ENCODE measurements around the gene CLCN3. TPM values are rescaled to one million over a fixed set of nuclear protein-coding genes. Genes with fewer than 3 reads are reported as not detected.
A peak's percentile ranks its signal among the peaks of the same experiment; 100 is the strongest.
"Not testable (repeated sequence)": the region's sequence is repeated elsewhere in the genome, so short reads cannot be mapped to it uniquely, and the experiment has no call there.

The CLCN3 gene
- total and polyA plus RNA-seq, 4 donors = 66.6 to 147 (median 105) TPM

GRCh38 chr4:169616846-169617245, 3.5 kb upstream of the CLCN3 start:
- Histone ChIP-seq H3K27me3 (ENCODE audit: control insufficient read depth, insufficient read depth, low read length) (no peaks in the 10 kb centered on the region), H3K27ac (ENCODE audit: low read depth, low read length) (no peak overlapping the region), H3K4me1 (ENCODE audit: control insufficient read depth, insufficient read depth, low read length) (no peaks in the 10 kb centered on the region), H3K4me3 (ENCODE audit: low read depth, low read length) (no peak overlapping the region), H3K9me3 (ENCODE audit: control insufficient read depth, insufficient read depth, low read length) (no peaks in the 10 kb centered on the region), H3K36me3 (ENCODE audit: control insufficient read depth, insufficient read depth, low read length) (no peaks in the 10 kb centered on the region)
- DNase-seq (ENCODE audit: low read depth in 4 of 6, low spot score in 6 of 6) = no peak

- Histone ChIP-seq H3K9me3 (ENCODE audit: control insufficient read depth, insufficient read depth, low read length) (no peaks in the 10 kb centered on the region), H3K4me3 (ENCODE audit: low read depth, low read length) (no peak overlapping the region), H3K27ac (ENCODE audit: low read depth, low read length) (no peak overlapping the region), H3K4me1 (ENCODE audit: control insufficient read depth, insufficient read depth, low read length) (no peaks in the 10 kb centered on the region), H3K27me3 (ENCODE audit: control insufficient read depth, insufficient read depth, low read length) (no peaks in the 10 kb centered on the region), H3K36me3 (ENCODE audit: control insufficient read depth, insufficient read depth, low read length) (no peaks in the 10 kb centered on the region)
- DNase-seq (ENCODE audit: low read depth in 4 of 6, low spot score in 6 of 6) = no peak
- WGBS (ENCODE audit: insufficient coverage) = no CpG with 5 or more reads among the region's 2 CpGs
These were observed 3.1 kb upstream of the CLCN3 start for GRCh38 chr4:169617306-169617705.

GRCh38 chr4:169618286-169618685, 2.1 kb upstream of the CLCN3 start:
- H3K4me1 ChIP-seq (ENCODE audit: control insufficient read depth, insufficient read depth, low read length) = no peaks in the 10 kb centered on the region
- H3K36me3 ChIP-seq (ENCODE audit: control insufficient read depth, insufficient read depth, low read length) = no peaks in the 10 kb centered on the region
- no peaks in the 10 kb centered on the region for H3K9me3 ChIP-seq (ENCODE audit: control insufficient read depth, insufficient read depth, low read length)
- H3K4me3 ChIP-seq (ENCODE audit: low read depth, low read length) = no peak overlapping the region
- no peak overlapping the region for H3K27ac ChIP-seq (ENCODE audit: low read depth, low read length)
- no peaks in the 10 kb centered on the region for H3K27me3 ChIP-seq (ENCODE audit: control insufficient read depth, insufficient read depth, low read length)
- DNase-seq (ENCODE audit: low read depth in 4 of 6, low spot score in 6 of 6) = no peak
- 89% methylated on average over 3 of the region's 3 CpGs for WGBS (ENCODE audit: insufficient coverage)

GRCh38 chr4:169618986-169619385, 1.4 kb upstream of the CLCN3 start:
- no peaks in the 10 kb centered on the region for H3K4me1 ChIP-seq (ENCODE audit: control insufficient read depth, insufficient read depth, low read length)
- no peak for DNase-seq (ENCODE audit: low read depth in 4 of 6, low spot score in 6 of 6)
- no peaks in the 10 kb centered on the region for H3K36me3 ChIP-seq (ENCODE audit: control insufficient read depth, insufficient read depth, low read length)
- no peaks in the 10 kb centered on the region for H3K27me3 ChIP-seq (ENCODE audit: control insufficient read depth, insufficient read depth, low read length)
- no peak overlapping the region for H3K27ac ChIP-seq (ENCODE audit: low read depth, low read length)
- WGBS (ENCODE audit: insufficient coverage) = no CpG with 5 or more reads among the region's 4 CpGs
- peak overlapping the region; percentile 92 for H3K4me3 ChIP-seq (ENCODE audit: low read depth, low read length)
- H3K9me3 ChIP-seq (ENCODE audit: control insufficient read depth, insufficient read depth, low read length) = no peaks in the 10 kb centered on the region

GRCh38 chr4:169619518-169619957, 840 bp upstream of the CLCN3 start:
- WGBS (ENCODE audit: insufficient coverage) = 2% methylated on average over 8 of the region's 12 CpGs
- Histone ChIP-seq H3K9me3 (ENCODE audit: control insufficient read depth, insufficient read depth, low read length) (no peaks in the 10 kb centered on the region), H3K4me3 (ENCODE audit: low read depth, low read length) (peak overlapping the region; percentile 92), H3K27me3 (ENCODE audit: control insufficient read depth, insufficient read depth, low read length) (no peaks in the 10 kb centered on the region), H3K27ac (ENCODE audit: low read depth, low read length) (peak overlapping the region; percentile 98), H3K36me3 (ENCODE audit: control insufficient read depth, insufficient read depth, low read length) (no peaks in the 10 kb centered on the region), H3K4me1 (ENCODE audit: control insufficient read depth, insufficient read depth, low read length) (no peaks in the 10 kb centered on the region)
- DNase-seq (ENCODE audit: low read depth in 4 of 6, low spot score in 6 of 6) = peak in 5 of 6 donors; percentile 13 to 91 (median 54)

GRCh38 chr4:169620880-169621248, 486 bp downstream of the CLCN3 start:
- 0% methylated on average over 12 of the region's 14 CpGs for WGBS (ENCODE audit: insufficient coverage)
- Histone ChIP-seq H3K4me1 (ENCODE audit: control insufficient read depth, insufficient read depth, low read length) (no peaks in the 10 kb centered on the region), H3K27ac (ENCODE audit: low read depth, low read length) (peak overlapping the region; percentile 98), H3K9me3 (ENCODE audit: control insufficient read depth, insufficient read depth, low read length) (no peaks in the 10 kb centered on the region), H3K27me3 (ENCODE audit: control insufficient read depth, insufficient read depth, low read length) (no peaks in the 10 kb centered on the region), H3K36me3 (ENCODE audit: control insufficient read depth, insufficient read depth, low read length) (no peaks in the 10 kb centered on the region), H3K4me3 (ENCODE audit: low read depth, low read length) (peak overlapping the region; percentile 92)
- no peak for DNase-seq (ENCODE audit: low read depth in 4 of 6, low spot score in 6 of 6)

- WGBS (ENCODE audit: insufficient coverage) = 57% methylated on average over 1 of the region's 6 CpGs
- H3K27ac ChIP-seq (ENCODE audit: low read depth, low read length) = no peak overlapping the region
- H3K36me3 ChIP-seq (ENCODE audit: control insufficient read depth, insufficient read depth, low read length) = no peaks in the 10 kb centered on the region
- H3K4me1 ChIP-seq (ENCODE audit: control insufficient read depth, insufficient read depth, low read length) = no peaks in the 10 kb centered on the region
- peak in 1 of 6 donors; percentile 24 for DNase-seq (ENCODE audit: low read depth in 4 of 6, low spot score in 6 of 6)
- H3K27me3 ChIP-seq (ENCODE audit: control insufficient read depth, insufficient read depth, low read length) = no peaks in the 10 kb centered on the region
- peak overlapping the region; percentile 92 for H3K4me3 ChIP-seq (ENCODE audit: low read depth, low read length)
- H3K9me3 ChIP-seq (ENCODE audit: control insufficient read depth, insufficient read depth, low read length) = no peaks in the 10 kb centered on the region
These were observed 1.5 kb downstream of the CLCN3 start for GRCh38 chr4:169621731-169622492.

GRCh38 chr4:169622566-169622965, 2.2 kb downstream of the CLCN3 start:
- DNase-seq (ENCODE audit: low read depth in 4 of 6, low spot score in 6 of 6) = peak in 1 of 6 donors; percentile 3
- H3K36me3 ChIP-seq (ENCODE audit: control insufficient read depth, insufficient read depth, low read length) = no peaks in the 10 kb centered on the region
- no peaks in the 10 kb centered on the region for H3K4me1 ChIP-seq (ENCODE audit: control insufficient read depth, insufficient read depth, low read length)
- H3K27ac ChIP-seq (ENCODE audit: low read depth, low read length) = no peak overlapping the region
- no peaks in the 10 kb centered on the region for H3K9me3 ChIP-seq (ENCODE audit: control insufficient read depth, insufficient read depth, low read length)
- H3K4me3 ChIP-seq (ENCODE audit: low read depth, low read length) = no peak overlapping the region
- 50% methylated on average over 2 of the region's 4 CpGs for WGBS (ENCODE audit: insufficient coverage)
- H3K27me3 ChIP-seq (ENCODE audit: control insufficient read depth, insufficient read depth, low read length) = no peaks in the 10 kb centered on the region

- not testable (repeated sequence) for DNase-seq (ENCODE audit: low read depth in 4 of 6, low spot score in 6 of 6); H3K36me3 ChIP-seq (ENCODE audit: control insufficient read depth, insufficient read depth, low read length); H3K4me1 ChIP-seq (ENCODE audit: control insufficient read depth, insufficient read depth, low read length); H3K27me3 ChIP-seq (ENCODE audit: control insufficient read depth, insufficient read depth, low read length); H3K9me3 ChIP-seq (ENCODE audit: control insufficient read depth, insufficient read depth, low read length); H3K27ac ChIP-seq (ENCODE audit: low read depth, low read length); H3K4me3 ChIP-seq (ENCODE audit: low read depth, low read length)
- WGBS (ENCODE audit: insufficient coverage) = 100% methylated on average over 6 of the region's 6 CpGs
These were observed 3.6 kb downstream of the CLCN3 start for GRCh38 chr4:169624012-169624411.

- H3K27me3 ChIP-seq (ENCODE audit: control insufficient read depth, insufficient read depth, low read length) = no peaks in the 10 kb centered on the region
- H3K4me3 ChIP-seq (ENCODE audit: low read depth, low read length) = no peak overlapping the region
- WGBS (ENCODE audit: insufficient coverage) = 100% methylated on average over 2 of the region's 5 CpGs
- no peaks in the 10 kb centered on the region for H3K4me1 ChIP-seq (ENCODE audit: control insufficient read depth, insufficient read depth, low read length)
- no peaks in the 10 kb centered on the region for H3K36me3 ChIP-seq (ENCODE audit: control insufficient read depth, insufficient read depth, low read length)
- no peaks in the 10 kb centered on the region for H3K9me3 ChIP-seq (ENCODE audit: control insufficient read depth, insufficient read depth, low read length)
- H3K27ac ChIP-seq (ENCODE audit: low read depth, low read length) = no peak overlapping the region
- DNase-seq (ENCODE audit: low read depth in 4 of 6, low spot score in 6 of 6) = no peak
These were observed 5.5 kb downstream of the CLCN3 start for GRCh38 chr4:169625886-169626285.
